Measurements from ENCODE around the gene AFMID. TPM values are rescaled to one million over a fixed set of nuclear protein-coding genes. Genes with fewer than 3 reads are reported as not detected.

Gene AFMID
- total RNA-seq, 1 donor from 2014 or later: 33.6 TPM

Other genes with a start within 250 kb of the AFMID start
- gene TNRC6C, start 228.7 kb upstream of the AFMID start, total RNA-seq: 69.3 TPM
- gene TMC6, start 58.6 kb upstream of the AFMID start, total RNA-seq: 95.0 TPM
- gene TMC8, start 56.6 kb upstream of the AFMID start, total RNA-seq: 12.5 TPM
- gene C17orf99, start 41.0 kb upstream of the AFMID start, total RNA-seq: 0.71 TPM
- gene SYNGR2, start 18.8 kb upstream of the AFMID start, total RNA-seq: 73.6 TPM
- 1.8 TPM for gene TK1, start 310 bp upstream of the AFMID start, total RNA-seq
- 1.4 TPM for gene BIRC5, start 26.9 kb downstream of the AFMID start, total RNA-seq
- not detected for gene TMEM235, start 44.3 kb downstream of the AFMID start, total RNA-seq
- 144 TPM for gene SOCS3, start 172.7 kb downstream of the AFMID start, total RNA-seq
- 59.2 TPM for gene PGS1, start 191.3 kb downstream of the AFMID start, total RNA-seq

All from sciatic nerve (tissue), 1 donor.